Stomach (tissue), 4 donors: ENCODE results near the gene DQX1.

Source experiments
- CTCF ChIP-seq, 7 experiments: fragments of 450-650 bp in 4 of 7; fragments of 200-600 bp in 3 of 7; sonication (generic) in 3 of 7; IDR thresholded peaks; one replicate each; pipeline ENCODE4 v1.5.1; 2016 to 2019; ENCODE audit warnings: antibody characterized with exemption in 7 of 7, control low read depth in 2 of 7, mild to moderate bottlenecking in 1 of 7
- POLR2A ChIP-seq, 4 donors: fragments of 450-650 bp; IDR thresholded peaks; one replicate each; pipeline ENCODE4 v1.6.1; 2016; ENCODE audit warnings: antibody characterized with exemption in 4 of 4, control low read depth in 2 of 4, mild to moderate bottlenecking in 1 of 4, moderate library complexity in 1 of 4
- POLR2AphosphoS5 ChIP-seq, 3 donors: sonication (generic); formaldehyde crosslinking; IDR thresholded peaks; one replicate each; pipeline ENCODE4 v1.6.1; 2016; ENCODE audit warnings: antibody characterized with exemption in 3 of 3

- no peak for TF ChIP-seq POLR2A (IDR thresholded peaks at IDR 0.05)
- TF ChIP-seq CTCF (IDR thresholded peaks at IDR 0.05) = no peak
- no peak for TF ChIP-seq POLR2AphosphoS5 (IDR thresholded peaks at IDR 0.05)
These were observed 43.9 kb downstream of the DQX1 start for GRCh38 chr2:74481961-74482800.
